NCI-H1417 treated with DMSO at 0.1 percent for 48 hours (cell line): ENCODE measurements around the gene DUSP22.
"Not testable (repeated sequence)": the region's sequence is repeated elsewhere in the genome, so short reads cannot be mapped to it uniquely, and the experiment has no call there.

Source experiments
- DNase-seq: peaks from one replicate; lab custom pipeline; 2025; lab: John Stamatoyannopoulos, UW

Gene DUSP22

DNA sequence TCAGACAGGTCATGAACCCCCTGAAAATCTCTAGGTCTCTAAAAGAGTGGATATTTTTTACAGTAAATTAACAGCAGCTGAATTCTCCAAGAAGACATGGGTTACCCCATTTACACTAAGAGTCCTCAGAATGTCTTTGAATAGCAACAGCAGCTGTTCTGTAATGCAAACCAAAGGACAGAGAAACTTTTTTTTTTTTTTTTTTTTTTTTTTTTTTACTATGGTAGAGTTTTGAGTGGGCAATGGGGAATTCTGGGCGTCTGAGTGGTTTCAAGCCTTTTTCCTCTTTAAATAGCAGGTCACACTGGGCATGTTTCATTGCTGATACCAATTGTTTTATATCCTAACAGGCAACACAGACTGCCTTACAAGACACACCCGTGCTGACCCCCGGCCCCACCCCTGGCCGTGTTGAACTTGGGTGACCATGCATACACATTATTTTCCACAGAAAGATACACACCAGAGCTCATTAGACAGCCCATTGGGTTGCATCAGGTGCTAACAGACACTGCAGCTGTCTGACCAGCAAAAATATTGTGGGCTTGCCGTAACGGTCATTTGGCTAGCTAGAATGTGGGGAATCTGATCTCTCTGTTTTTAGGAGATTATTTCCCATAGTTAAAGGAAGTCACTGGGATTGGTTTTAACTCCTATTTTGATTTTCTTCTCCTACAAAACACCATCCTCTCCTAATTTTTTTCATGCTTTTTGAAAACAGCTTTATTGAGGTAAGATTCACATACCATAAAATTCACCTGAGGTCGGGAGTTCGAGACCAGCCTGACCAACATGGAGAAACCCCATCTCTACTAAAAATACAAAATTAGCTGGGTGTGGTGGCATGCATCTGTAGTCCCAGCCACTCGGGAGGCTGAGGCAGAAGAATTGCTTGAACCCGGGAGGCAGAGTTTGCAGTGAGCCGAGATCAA, 72.6 kb downstream of the DUSP22 start:
- no peak for DNase-seq

DNA sequence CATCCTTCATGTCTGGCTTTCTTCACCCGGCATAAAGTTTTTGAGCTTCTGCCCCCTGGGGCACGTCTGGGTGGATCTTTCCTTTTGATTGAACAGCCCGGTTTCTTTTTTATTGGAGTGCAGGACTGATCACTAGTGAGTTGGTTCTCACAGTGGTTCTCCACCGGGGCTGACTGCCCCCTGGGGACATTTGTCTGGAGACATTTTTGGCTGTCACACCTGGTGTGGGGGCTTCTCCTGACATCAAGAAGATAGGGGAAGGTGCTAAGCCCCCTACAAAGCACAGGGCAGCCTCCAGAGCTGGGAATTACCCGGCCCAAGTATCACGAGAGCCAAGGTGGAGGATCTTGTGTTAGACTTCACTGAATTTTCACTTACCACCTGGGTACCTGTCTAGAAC, 73.5 kb downstream of the DUSP22 start:
- DNase-seq, result no peak

DNA sequence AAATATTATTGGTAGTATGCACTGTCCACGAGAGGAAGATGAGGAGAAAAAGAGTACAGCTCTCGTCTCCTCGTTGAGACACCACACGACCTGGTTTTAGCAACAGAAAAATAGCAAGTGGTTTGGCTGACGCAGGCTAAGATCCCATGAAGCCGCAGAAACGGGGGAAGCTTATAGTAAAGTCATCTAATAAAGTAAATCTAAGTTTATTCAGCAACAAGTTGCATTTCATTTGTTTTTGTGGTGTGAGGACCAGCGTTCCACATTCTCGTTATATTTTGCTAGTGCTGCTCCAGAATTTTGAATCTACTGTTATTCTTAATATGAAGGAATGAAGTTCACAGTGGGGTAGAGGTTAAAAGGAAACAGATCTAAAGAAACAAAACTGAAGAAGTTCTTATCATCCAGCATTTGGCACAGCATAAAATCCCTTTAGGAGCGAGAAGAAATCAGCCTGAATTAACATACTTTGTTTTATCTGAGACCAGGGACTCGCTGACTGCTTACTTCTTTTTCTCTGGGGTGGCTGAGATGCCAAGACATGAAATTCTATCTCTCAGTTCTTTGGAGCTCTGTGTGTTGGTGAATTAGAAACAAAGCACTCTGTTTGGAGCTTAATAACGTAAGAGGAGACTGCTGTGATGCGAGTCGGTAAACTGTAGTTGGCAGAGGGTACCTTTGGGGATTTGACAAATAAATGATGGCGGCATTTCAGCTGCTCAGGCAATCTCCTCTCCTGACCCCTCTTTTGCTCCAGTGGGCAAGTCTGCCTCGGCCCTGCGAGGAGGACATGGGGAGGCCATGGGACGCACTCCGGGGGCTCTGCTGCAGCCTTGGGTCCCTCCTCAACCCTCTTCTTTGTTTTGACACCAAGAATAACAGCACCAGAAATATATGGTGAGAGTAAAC, 74.4 kb downstream of the DUSP22 start:
- no peak for DNase-seq

DNA sequence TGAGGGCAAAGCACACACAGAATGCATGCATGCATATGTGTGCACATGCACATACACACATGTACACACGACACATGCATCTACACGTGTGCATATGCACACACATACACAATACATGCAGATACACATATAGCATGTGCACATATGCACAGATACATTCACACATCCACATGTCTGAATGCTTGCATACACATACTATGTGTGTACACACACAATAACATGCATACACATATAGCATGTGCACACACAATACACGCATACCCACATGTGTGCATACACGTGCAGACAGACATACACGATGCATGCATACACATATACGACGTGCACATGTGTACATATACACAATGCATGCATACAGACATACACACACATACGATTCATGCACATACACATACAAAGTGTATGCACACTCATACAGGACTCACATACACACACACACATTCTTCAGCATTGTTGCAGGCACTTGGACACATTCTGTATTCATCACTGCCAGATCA, 75.1 kb downstream of the DUSP22 start:
- DNase-seq, result no peak

DNA sequence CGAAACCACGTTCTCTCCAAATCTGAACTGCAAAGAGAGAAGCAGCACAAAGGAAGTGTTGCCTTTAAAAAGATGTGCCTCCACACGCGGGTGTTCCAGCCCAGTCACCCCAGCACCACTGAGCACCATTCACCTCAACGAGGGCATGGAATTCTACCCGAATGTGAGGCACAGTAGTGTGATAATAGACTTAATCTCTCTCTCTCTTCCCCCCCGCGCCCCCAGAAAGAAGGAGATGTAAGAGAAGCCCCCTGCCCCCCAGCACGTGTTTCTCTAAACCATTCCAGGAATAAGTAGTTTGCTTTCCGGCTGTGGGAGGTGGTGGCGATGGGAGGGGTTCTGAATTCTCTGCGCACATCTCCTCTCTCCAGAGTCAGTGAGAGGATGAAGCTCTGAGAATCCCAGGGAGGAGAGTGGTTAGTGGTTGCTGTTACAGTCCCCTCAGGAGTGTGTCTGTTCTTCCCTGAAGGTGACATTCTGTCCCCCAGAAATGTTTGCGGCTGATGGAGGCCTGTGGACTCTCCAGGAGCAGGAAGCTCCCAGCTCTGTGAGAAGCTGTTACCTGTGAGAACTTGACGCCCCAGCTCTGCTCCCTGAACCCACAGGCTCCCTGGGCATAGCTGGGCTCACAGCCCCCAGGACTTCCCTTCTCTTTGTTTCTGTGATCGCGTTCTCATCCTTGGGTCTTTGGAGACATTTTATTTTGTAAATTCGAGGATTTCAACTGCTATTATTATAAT, 75.8 kb downstream of the DUSP22 start:
- DNase-seq, result no peak

DNA sequence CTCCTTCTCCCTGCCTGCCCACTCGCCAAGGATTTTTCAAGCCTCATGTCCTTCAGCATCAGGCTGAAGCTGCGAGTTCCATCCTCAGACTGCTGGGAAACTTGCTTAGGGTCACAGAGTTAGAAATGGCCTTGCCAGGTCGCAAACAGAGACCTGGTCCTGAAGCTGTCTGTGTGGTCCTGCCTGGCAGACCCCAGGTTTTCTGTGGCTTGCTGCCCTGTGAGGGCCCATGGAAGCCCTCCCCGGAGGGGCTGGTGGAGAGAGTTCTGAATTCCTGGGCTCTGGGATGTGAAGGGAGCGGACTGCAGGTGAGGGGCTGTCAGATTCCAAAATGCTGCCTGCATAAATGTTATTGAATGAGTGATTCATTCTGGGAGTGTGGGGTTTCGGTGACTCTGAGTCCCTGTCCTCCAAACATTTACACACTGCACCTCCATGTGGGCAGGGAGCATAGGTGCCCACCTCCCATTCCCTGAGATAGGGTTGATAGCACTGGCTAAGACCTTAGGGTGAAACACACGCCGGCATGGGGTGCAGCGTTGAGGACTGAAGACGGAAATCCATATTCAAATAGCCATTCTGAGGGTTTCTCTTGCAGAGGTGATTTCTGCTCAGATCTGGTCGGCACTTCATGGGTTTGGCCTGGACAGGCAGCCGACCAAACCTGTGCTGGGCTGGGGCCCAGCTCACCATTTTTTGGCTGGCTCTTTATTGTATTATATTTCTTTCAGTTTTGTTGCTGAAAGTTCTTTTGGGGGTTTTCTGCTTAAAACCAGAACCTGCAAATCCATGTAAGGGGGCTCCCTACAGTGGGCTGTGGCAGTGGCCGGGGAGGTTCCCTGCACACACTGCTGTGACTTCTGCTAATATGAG, 77.5 kb downstream of the DUSP22 start:
- DNase-seq, result no peak

DNA sequence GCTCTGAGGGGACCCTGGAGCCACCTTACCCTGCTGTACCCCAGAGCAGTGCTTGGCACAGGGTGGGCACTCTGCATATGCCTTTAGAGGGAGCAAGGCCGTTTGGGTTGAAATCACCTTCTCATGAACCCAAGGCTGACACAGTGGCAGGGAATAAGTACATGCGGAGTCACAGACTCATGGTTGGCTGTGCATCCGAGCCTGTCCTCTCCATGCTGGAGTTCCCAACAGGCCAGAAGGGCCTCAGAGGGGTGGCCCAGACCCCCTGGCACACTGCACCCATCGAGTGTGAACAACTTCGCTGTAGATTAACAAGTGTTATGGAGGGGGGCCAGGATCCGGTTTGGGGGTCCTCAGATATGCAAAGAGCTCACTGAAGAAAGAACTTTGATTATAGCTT, 78.3 kb downstream of the DUSP22 start:
- DNase-seq, result no peak

DNA sequence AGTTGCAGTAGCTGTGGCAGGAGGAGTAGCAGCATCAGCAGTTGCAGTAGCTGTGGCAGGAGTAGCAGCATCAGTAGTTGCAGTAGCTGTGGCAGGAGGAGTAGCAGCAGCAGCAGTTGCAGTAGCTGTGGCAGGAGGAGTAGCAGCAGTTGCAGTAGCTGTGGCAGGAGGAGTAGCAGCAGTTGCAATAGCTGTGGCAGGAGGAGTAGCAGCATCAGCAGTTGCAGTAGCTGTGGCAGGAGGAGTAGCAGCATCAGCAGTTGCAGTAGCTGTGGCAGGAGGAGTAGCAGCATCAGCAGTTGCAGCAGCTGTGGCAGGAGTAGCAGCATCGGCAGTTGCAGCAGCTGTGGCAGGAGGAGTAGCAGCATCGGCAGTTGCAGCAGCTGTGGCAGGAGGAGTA, 79.6 kb downstream of the DUSP22 start:
- not testable (repeated sequence) for DNase-seq

DNA sequence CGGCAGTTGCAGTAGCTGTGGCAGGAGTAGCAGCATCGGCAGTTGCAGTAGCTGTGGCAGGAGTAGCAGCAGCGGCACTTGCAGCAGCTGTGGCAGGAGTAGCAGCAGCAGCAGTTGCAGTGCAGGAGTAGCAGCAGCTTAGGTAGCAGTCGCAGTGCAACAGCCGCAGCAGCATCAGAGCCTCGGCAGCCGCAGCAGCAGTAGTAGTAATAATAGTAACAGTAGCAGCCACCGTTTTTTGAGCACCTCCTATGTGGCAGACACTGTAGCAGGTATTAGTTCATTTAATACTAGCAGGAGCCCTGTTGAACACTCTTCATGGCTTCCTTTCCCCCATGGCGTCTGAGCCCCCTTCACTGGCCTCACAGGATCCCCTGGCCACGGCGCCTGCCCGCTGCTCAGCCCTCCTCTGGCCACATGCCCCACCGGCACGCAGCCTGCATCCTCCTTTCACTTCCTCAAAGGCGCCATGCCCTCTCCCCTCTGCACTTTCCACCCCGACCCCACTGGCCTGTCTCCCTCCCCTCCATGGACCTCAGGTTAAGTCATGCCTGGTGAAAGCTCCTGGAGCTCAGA, 80.1 kb downstream of the DUSP22 start:
- no peak for DNase-seq

- no peak for DNase-seq
Observed at GRCh38 chr6:373031-373430, 80.7 kb downstream of the DUSP22 start.

GRCh38 chr6:373773-374724, 81.8 kb downstream of the DUSP22 start:
- DNase-seq, result no peak

DNA sequence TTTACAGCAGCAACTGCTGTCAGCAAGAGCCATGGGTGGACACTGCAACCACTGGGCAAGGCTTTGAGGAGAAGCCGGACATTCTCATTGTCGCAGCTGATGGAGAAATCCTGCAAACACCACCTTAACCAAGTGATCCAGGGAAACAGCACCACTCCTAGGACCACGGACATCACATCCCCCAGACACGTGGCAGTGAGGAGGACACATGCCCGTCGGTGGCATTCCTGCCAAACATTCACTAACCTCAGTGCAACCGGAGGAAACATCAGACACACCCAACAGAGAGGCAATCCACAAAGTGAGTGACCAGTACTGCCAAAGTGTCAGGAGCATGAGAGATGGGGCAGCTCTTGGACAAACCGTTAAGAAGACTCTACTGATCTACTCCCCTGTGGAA, 82.7 kb downstream of the DUSP22 start:
- no peak for DNase-seq

GRCh38 chr6:376827-377640, 84.7 kb downstream of the DUSP22 start:
- DNase-seq, result no peak

DNA sequence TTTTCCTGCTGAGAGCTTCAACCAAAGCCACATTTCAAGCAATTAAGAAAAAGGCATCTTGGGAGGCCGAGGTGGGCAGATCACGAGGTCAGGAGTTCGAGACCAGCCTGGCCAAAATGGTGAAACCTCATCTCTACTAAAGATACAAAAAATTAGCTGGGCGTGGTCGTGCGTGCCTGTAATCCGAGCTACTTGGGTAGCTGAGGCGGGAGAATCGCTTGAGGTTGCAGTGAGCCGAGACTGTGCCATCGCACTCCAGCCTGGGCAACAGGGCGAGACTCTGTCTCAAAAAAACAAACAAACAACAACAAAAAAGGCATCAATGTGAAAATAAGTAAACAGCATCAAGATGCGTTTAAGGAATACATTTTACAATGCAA, 85.3 kb downstream of the DUSP22 start:
- DNase-seq, result not testable (repeated sequence)

DNA sequence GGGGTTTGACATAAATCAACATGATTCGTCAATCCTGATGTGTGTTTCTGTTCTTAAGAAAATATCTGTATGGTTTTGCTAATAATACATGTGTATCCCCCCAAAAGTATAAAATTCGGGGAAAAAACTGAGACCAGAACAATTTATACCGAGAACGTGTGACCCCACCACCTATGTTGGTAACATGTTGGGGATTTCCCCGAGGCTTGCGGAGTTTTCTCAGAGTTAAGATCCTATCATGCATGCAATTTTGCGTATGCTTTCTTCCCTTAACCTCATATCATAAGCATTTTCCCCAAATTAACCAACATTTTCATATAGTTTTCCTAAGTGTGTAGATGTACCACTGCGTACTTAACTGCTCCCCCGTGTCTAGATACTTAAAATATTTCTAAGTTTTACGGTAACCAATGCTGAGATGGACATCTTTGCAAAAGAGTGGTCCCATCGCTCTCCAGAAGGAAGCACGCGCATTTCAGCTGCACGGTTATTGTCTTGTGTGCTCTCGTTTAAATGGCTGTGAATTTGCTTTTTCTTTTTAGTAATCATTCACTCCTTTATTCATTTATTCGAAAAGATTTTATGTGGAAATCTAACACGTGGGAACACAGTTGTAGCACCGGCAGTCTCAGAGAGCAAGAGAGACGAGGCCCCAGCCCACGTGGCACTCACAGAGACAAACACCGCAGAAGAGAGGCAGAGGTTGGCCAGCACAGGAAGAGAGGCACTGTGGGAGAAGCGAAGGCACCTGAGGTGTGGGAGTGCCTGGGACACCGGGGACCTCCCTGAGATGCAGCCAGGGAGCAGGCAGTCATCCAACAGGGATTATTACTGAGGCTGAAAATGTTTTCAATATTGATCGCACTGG, 86.0 kb downstream of the DUSP22 start:
- DNase-seq, result no peak

- DNase-seq, result no peak
Observed at GRCh38 chr6:378958-379409, 86.7 kb downstream of the DUSP22 start.

- DNase-seq, result no peak
Observed at GRCh38 chr6:379410-380181, 87.3 kb downstream of the DUSP22 start.
